Measurements from ENCODE around the gene MCM3AP.

- TF ChIP-seq EP300 (IDR thresholded peaks at IDR 0.05; ENCODE audit: borderline replicate concordance) (no peak), MAX (IDR thresholded peaks at IDR 0.05) (no peak)
These were observed 33.0 kb upstream of the MCM3AP start for GRCh38 chr21:46318464-46318845.

Measured in Ishikawa (cell line).